ENCODE data around the gene DNAJC5G. TPM values are rescaled to one million over a fixed set of nuclear protein-coding genes. Genes with fewer than 3 reads are reported as not detected.

Gene DNAJC5G
- total RNA-seq, 6 experiments from 2014 or later, result not detected

GRCh38 chr2:27303093-27304025, 28.1 kb downstream of the DNAJC5G start:
- no peaks in the 10 kb centered on the region for H3K27me3 ChIP-seq
- intact Hi-C loops (cut with DNase I), result loop anchor here in 1 of 2 donors (10.0 kb wide), 1 partner anchor 49 kb away; no protein-coding TSS in a partner anchor
- H3K36me3 ChIP-seq, result no peaks in the 10 kb centered on the region
- DNase-seq (peak in 2 of 3 donors; percentile 36 to 59), ATAC-seq (peak; percentile 85 to 94 (median 86))
- no peak for TF ChIP-seq POLR2A (IDR thresholded peaks at IDR 0.05)
- TF ChIP-seq, protein P1, sequence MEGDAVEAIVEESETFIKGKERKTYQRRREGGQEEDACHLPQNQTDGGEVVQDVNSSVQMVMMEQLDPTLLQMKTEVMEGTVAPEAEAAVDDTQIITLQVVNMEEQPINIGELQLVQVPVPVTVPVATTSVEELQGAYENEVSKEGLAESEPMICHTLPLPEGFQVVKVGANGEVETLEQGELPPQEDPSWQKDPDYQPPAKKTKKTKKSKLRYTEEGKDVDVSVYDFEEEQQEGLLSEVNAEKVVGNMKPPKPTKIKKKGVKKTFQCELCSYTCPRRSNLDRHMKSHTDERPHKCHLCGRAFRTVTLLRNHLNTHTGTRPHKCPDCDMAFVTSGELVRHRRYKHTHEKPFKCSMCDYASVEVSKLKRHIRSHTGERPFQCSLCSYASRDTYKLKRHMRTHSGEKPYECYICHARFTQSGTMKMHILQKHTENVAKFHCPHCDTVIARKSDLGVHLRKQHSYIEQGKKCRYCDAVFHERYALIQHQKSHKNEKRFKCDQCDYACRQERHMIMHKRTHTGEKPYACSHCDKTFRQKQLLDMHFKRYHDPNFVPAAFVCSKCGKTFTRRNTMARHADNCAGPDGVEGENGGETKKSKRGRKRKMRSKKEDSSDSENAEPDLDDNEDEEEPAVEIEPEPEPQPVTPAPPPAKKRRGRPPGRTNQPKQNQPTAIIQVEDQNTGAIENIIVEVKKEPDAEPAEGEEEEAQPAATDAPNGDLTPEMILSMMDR (IDR thresholded peaks at IDR 0.05), result peak; percentile 84 to 92 (median 88)
- H3K27ac ChIP-seq, result peak overlapping the region; percentile 33 to 55 (median 45)
- peaks cover 0 to 20% (median 2%) of the 10 kb centered on the region in 4 donors for H3K4me1 ChIP-seq
- H3K9me3 ChIP-seq, result no peaks in the 10 kb centered on the region
- WGBS (ENCODE audit: insufficient coverage, low coverage, low lambda C conversion rate, missing lambda C conversion rate), result 13% methylated on average over 20 of the region's 25 CpGs
- peak overlapping the region; percentile 26 to 51 (median 35) for H3K4me3 ChIP-seq

DNA sequence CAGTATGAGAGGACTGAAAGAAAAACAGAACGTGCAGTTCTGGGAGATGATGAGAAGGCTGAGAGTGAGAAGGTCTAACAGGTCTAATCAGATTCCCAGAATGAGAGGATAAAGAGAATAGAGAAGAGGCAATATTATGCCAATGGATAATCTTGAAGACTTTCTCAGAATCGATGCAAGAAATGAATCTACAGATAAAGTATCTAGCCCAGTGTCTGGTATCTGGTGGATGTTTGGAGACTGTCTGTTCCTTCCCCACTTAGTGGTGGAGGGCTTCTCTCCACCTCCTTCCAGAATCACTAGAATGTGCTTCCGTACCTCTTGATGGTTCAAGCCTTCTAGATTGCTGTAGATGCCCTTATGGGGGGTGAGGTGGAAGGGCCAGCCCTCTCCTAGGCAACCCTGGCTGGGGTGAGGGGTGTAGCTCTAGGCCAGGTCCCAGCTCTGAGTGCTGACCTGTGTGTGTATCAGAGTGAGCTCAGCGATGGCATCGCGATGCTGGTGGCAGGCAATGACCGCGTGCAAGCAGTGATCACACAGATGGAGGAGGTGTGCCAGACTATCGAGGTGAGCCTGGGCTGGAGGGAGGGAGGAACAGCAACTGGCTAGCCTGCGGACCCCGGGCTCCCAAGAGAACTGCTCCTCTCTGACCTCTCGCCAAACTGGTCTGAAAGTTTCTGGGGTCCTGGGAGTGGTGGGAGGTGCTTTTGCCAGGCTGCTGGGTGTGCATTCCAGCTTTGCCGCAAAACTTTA, 29.4 kb downstream of the DNAJC5G start:
- Histone ChIP-seq H3K4me1 (peaks cover 0 to 21% (median 2%) of the 10 kb centered on the region in 4 donors), H3K27me3 (peaks cover 0 to 10% of the 10 kb centered on the region in 2 donors), H3K9me3 (no peaks in the 10 kb centered on the region), H3K27ac (no peak overlapping the region), H3K36me3 (no peaks in the 10 kb centered on the region), H3K4me3 (no peak overlapping the region)
- no peak for DNase-seq
- ATAC-seq, result no peak
- TF ChIP-seq, protein P1 (IDR thresholded peaks at IDR 0.05), result no peak
- TF ChIP-seq POLR2A (IDR thresholded peaks at IDR 0.05), result no peak
- intact Hi-C loops (cut with DNase I), result loop anchor here in 1 of 2 donors (10.0 kb wide), 1 partner anchor 50 kb away; no protein-coding TSS in a partner anchor
- WGBS (ENCODE audit: insufficient coverage, low coverage, low lambda C conversion rate, missing lambda C conversion rate), result 74% methylated on average over 5 of the region's 13 CpGs

DNA sequence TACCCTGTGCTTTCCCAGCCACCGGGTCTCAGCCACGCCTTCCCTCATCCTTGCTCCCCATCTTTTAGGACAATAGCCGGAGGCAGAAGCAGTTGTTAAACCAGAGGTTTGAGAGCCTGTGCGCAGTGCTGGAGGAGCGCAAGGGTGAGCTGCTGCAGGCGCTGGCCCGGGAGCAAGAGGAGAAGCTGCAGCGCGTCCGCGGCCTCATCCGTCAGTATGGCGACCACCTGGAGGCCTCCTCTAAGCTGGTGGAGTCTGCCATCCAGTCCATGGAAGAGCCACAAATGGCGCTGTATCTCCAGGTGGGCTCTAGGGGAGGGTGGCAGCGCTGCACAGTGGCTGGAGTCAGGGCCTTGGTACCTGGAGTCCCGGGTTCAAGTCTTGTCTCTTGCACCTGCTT, 30.3 kb downstream of the DNAJC5G start:
- peaks cover 0 to 11% of the 10 kb centered on the region in 2 donors for H3K27me3 ChIP-seq
- no peak overlapping the region for H3K27ac ChIP-seq
- WGBS (ENCODE audit: insufficient coverage, low coverage, low lambda C conversion rate, missing lambda C conversion rate), result 92% methylated on average over 2 of the region's 16 CpGs
- no peak overlapping the region for H3K4me3 ChIP-seq
- H3K9me3 ChIP-seq, result no peaks in the 10 kb centered on the region
- intact Hi-C loops (cut with DNase I), result loop anchor here in 1 of 2 donors (10.0 kb wide), 1 partner anchor 51 kb away; no protein-coding TSS in a partner anchor
- no peaks in the 10 kb centered on the region for H3K36me3 ChIP-seq
- ATAC-seq (no peak), DNase-seq (no peak)
- no peak for TF ChIP-seq POLR2A (IDR thresholded peaks at IDR 0.05)
- TF ChIP-seq, protein P1 (IDR thresholded peaks at IDR 0.05), result no peak
- H3K4me1 ChIP-seq, result peaks cover 0 to 21% (median 2%) of the 10 kb centered on the region in 4 donors

- no peak for ATAC-seq
- intact Hi-C loops (cut with DNase I), result loop anchor here in 1 of 2 donors (10.0 kb wide), 1 partner anchor 51 kb away; no protein-coding TSS in a partner anchor
- 31% methylated on average over 16 of the region's 26 CpGs for WGBS (ENCODE audit: insufficient coverage, low coverage, low lambda C conversion rate, missing lambda C conversion rate)
- TF ChIP-seq, protein P1 (IDR thresholded peaks at IDR 0.05), result no peak
- TF ChIP-seq POLR2A (IDR thresholded peaks at IDR 0.05), result no peak
- H3K4me1 ChIP-seq, result peaks cover 0 to 21% (median 2%) of the 10 kb centered on the region in 4 donors
- H3K9me3 ChIP-seq, result no peaks in the 10 kb centered on the region
- H3K4me3 ChIP-seq, result no peak overlapping the region
- no peak for DNase-seq
- peaks cover 0 to 11% of the 10 kb centered on the region in 2 donors for H3K27me3 ChIP-seq
- no peak overlapping the region for H3K27ac ChIP-seq
- no peaks in the 10 kb centered on the region for H3K36me3 ChIP-seq
These were observed 30.9 kb downstream of the DNAJC5G start for GRCh38 chr2:27306136-27306535.

Measured in right lobe of liver (tissue), 6 donors.